ENCODE data around the gene DPEP2.

DNA sequence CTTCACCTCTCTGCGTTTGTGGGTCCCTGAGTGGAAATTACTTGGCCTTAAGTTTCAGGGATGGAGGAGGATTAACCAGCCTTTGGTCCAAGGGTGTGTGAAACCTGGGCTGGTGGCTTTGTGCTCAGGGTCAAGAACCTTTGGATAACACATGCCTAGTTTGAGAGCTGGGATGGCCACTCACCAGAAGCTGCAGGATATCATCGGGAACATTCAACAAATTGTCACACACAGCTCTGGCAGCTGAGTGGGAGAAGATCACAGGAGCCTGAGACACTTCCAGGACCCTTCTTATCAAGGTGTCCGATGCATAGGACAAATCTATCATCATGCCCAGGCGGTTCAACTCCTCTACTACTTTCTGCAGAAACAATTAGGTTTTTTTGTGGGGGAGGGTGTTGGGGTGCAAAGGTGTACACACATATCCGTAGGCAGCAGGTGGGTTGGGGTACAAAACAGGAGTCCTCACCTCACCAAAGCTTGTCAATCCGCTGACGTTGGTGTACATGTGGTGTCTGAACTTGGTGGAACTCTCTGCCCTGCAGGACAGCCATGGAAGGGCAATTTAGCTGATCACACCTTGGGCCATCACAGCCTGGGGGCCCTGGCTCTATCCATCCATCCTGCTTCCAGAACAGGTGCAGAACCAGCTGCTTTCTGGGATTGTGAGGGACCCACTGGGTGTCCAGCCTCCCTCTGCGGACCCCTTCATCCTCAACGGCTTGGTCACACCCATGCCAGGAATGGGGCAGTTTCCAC lies 21.6 kb downstream of the DPEP2 start:
- no peak for TF ChIP-seq POLR2A (IDR thresholded peaks at IDR 0.05)
- TF ChIP-seq, protein P1, sequence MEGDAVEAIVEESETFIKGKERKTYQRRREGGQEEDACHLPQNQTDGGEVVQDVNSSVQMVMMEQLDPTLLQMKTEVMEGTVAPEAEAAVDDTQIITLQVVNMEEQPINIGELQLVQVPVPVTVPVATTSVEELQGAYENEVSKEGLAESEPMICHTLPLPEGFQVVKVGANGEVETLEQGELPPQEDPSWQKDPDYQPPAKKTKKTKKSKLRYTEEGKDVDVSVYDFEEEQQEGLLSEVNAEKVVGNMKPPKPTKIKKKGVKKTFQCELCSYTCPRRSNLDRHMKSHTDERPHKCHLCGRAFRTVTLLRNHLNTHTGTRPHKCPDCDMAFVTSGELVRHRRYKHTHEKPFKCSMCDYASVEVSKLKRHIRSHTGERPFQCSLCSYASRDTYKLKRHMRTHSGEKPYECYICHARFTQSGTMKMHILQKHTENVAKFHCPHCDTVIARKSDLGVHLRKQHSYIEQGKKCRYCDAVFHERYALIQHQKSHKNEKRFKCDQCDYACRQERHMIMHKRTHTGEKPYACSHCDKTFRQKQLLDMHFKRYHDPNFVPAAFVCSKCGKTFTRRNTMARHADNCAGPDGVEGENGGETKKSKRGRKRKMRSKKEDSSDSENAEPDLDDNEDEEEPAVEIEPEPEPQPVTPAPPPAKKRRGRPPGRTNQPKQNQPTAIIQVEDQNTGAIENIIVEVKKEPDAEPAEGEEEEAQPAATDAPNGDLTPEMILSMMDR (IDR thresholded peaks at IDR 0.05), result no peak

Measured in thyroid gland (tissue), 4 donors.